Measurements from ENCODE around the gene RYR2.

Gene RYR2

DNA sequence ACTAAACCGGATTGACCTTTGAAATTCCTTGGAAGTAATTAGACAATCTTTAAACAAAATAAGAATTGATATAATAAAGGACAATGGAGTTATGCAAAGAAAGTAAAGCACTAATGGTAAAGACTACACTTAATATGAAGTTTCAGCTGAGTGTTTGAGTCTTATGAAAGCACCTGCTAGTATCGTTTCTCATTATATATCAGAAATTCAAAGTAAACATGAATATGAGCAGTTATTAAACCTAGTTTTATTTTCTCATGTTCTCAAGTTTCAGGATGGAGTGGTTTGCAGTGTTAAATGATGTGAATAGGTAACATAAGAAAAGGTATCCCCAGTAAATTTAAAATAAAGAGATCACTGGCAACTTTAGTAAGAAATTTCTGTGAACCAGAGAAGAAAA is 660.2 kb downstream of the RYR2 start:
- H3F3A ChIP-seq (ENCODE audit: insufficient read depth, low read length), result no peaks in the 10 kb centered on the region

DNA sequence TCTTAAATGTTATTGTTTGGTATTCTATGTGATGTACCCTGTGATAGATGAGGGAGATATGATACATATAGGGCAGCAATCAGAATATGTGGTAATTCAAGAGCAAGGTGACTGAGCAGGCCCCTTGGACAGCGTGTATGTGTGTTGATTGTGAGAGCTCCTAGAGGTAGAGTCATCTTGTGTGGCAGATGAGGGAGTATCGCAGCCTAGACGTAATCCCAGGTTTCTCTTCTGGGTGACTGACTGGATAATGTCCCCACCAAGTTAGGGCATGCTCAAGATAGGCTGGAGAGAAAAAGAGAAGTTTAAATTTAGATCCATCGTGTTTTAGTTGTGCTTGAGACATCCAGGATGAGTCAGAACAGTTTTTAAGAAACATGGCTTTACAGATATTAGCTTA is 663.5 kb downstream of the RYR2 start:
- Histone ChIP-seq H3K9ac (ENCODE audit: low read length) (no peak overlapping the region), H4K20me1 (ENCODE audit: insufficient read depth, low read length) (no peaks in the 10 kb centered on the region), H3K9me2 (ENCODE audit: low read depth, low read length) (no peaks in the 10 kb centered on the region), H3K4me3 (ENCODE audit: low read depth, low read length, poor library complexity, severe bottlenecking) (no peak overlapping the region), H3K27ac (ENCODE audit: low read depth, low read length, poor library complexity, severe bottlenecking) (no peak overlapping the region), H3K9me3 (ENCODE audit: low read length) (no peaks in the 10 kb centered on the region), H3K79me2 (ENCODE audit: insufficient read depth, low read length) (no peaks in the 10 kb centered on the region), H2AFZ (ENCODE audit: low read length) (no peak overlapping the region), H3F3A (ENCODE audit: insufficient read depth, low read length) (no peaks in the 10 kb centered on the region), H3K27me3 (ENCODE audit: insufficient read depth, low read length) (no peaks in the 10 kb centered on the region), H3K4me2 (ENCODE audit: low read length) (no peak overlapping the region), H3K4me1 (ENCODE audit: insufficient read depth, low read length, severe bottlenecking) (no peaks in the 10 kb centered on the region), H3K36me3 (ENCODE audit: insufficient read depth, low read length) (no peaks in the 10 kb centered on the region)
- TF ChIP-seq, protein P1, sequence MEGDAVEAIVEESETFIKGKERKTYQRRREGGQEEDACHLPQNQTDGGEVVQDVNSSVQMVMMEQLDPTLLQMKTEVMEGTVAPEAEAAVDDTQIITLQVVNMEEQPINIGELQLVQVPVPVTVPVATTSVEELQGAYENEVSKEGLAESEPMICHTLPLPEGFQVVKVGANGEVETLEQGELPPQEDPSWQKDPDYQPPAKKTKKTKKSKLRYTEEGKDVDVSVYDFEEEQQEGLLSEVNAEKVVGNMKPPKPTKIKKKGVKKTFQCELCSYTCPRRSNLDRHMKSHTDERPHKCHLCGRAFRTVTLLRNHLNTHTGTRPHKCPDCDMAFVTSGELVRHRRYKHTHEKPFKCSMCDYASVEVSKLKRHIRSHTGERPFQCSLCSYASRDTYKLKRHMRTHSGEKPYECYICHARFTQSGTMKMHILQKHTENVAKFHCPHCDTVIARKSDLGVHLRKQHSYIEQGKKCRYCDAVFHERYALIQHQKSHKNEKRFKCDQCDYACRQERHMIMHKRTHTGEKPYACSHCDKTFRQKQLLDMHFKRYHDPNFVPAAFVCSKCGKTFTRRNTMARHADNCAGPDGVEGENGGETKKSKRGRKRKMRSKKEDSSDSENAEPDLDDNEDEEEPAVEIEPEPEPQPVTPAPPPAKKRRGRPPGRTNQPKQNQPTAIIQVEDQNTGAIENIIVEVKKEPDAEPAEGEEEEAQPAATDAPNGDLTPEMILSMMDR (IDR thresholded peaks at IDR 0.05; ENCODE audit: low read length), result no peak
- no peak for TF ChIP-seq EZH2 (IDR thresholded peaks at IDR 0.05; ENCODE audit: borderline replicate concordance, low read length)

More for the DNA sequence above, 660.2 kb downstream of the RYR2 start:
- no peaks in the 10 kb centered on the region for H3K79me2 ChIP-seq (ENCODE audit: insufficient read depth, low read length)
- H3K27me3 ChIP-seq (ENCODE audit: insufficient read depth, low read length), result no peaks in the 10 kb centered on the region
- no peak overlapping the region for H3K9ac ChIP-seq (ENCODE audit: low read length)
- no peaks in the 10 kb centered on the region for H3K9me3 ChIP-seq (ENCODE audit: low read length)
- H2AFZ ChIP-seq (ENCODE audit: low read length), result no peak overlapping the region
- no peak overlapping the region for H3K4me2 ChIP-seq (ENCODE audit: low read length)
- H3K9me2 ChIP-seq (ENCODE audit: low read depth, low read length), result no peaks in the 10 kb centered on the region
- TF ChIP-seq, protein P1 (IDR thresholded peaks at IDR 0.05; ENCODE audit: low read length), result no peak
- TF ChIP-seq EZH2 (IDR thresholded peaks at IDR 0.05; ENCODE audit: borderline replicate concordance, low read length), result no peak
- H3K27ac ChIP-seq (ENCODE audit: low read depth, low read length, poor library complexity, severe bottlenecking), result no peak overlapping the region
- no peaks in the 10 kb centered on the region for H3K36me3 ChIP-seq (ENCODE audit: insufficient read depth, low read length)
- H3K4me1 ChIP-seq (ENCODE audit: insufficient read depth, low read length, severe bottlenecking), result no peaks in the 10 kb centered on the region
- no peaks in the 10 kb centered on the region for H4K20me1 ChIP-seq (ENCODE audit: insufficient read depth, low read length)
- H3K4me3 ChIP-seq (ENCODE audit: low read depth, low read length, poor library complexity, severe bottlenecking), result no peak overlapping the region

DNA sequence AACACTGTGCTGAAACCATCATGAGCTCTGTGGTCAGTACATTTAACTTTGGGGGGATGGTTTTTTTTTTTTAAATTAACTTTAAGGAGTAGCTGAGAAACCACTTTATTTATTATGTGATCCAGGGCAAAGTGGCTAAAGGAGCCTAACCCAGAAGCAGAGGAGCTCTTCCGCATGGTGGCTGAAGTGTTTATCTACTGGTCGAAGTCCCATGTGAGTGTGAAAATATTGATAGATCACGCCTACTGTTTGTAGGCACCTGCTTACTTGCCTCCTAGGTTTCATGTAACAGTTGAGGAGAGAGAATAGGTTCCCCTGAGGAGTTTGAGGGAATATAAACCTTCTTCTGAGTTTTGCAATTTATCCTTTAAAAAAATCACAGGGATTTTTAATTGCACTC is 667.4 kb downstream of the RYR2 start:
- no peak overlapping the region for H2AFZ ChIP-seq (ENCODE audit: low read length)
- H3K9ac ChIP-seq (ENCODE audit: low read length), result no peak overlapping the region
- H3F3A ChIP-seq (ENCODE audit: insufficient read depth, low read length), result no peaks in the 10 kb centered on the region

More for the DNA sequence above, 667.4 kb downstream of the RYR2 start:
- no peaks in the 10 kb centered on the region for H3K4me1 ChIP-seq (ENCODE audit: insufficient read depth, low read length, severe bottlenecking)
- no peaks in the 10 kb centered on the region for H3K79me2 ChIP-seq (ENCODE audit: insufficient read depth, low read length)
- TF ChIP-seq, protein P1 (IDR thresholded peaks at IDR 0.05; ENCODE audit: low read length), result no peak
- no peak for TF ChIP-seq EZH2 (IDR thresholded peaks at IDR 0.05; ENCODE audit: borderline replicate concordance, low read length)
- no peaks in the 10 kb centered on the region for H3K9me3 ChIP-seq (ENCODE audit: low read length)
- no peaks in the 10 kb centered on the region for H3K9me2 ChIP-seq (ENCODE audit: low read depth, low read length)
- no peak overlapping the region for H3K4me2 ChIP-seq (ENCODE audit: low read length)
- H3K36me3 ChIP-seq (ENCODE audit: insufficient read depth, low read length), result no peaks in the 10 kb centered on the region
- H3K27me3 ChIP-seq (ENCODE audit: insufficient read depth, low read length), result no peaks in the 10 kb centered on the region
- H4K20me1 ChIP-seq (ENCODE audit: insufficient read depth, low read length), result no peaks in the 10 kb centered on the region
- H3K4me3 ChIP-seq (ENCODE audit: low read depth, low read length, poor library complexity, severe bottlenecking), result no peak overlapping the region
- H3K27ac ChIP-seq (ENCODE audit: low read depth, low read length, poor library complexity, severe bottlenecking), result no peak overlapping the region
